Left lung (tissue), 10 donors: ENCODE measurements around the gene MACROD2. TPM values are rescaled to one million over a fixed set of nuclear protein-coding genes. Genes with fewer than 3 reads are reported as not detected.

Experiments used
- ATAC-seq: fragments of 200-7000 bp; cut with Tn5 transposase; one replicate; pipeline ENCODE4 v1.9.1; 2020; ENCODE audit warnings: moderate library complexity
- DNase-seq, 4 donors: peaks; one replicate each; pipeline ENCODE4 v3.0.0-alpha.2; 2013 to 2020
- H3K27ac ChIP-seq, 2 donors: fragments of 200-600 bp; sonication (generic) in 1 of 2; one replicate each; pipeline versions ENCODE4 v1.5.0 to v1.8.0; 2020 to 2021
- H3K27me3 ChIP-seq, 2 donors: fragments of 200-600 bp; sonication (generic) in 1 of 2; one replicate each; pipeline versions ENCODE4 v1.5.0 to v1.8.0; 2020 to 2021
- H3K36me3 ChIP-seq, 2 donors: fragments of 200-600 bp; sonication (generic) in 1 of 2; one replicate each; pipeline versions ENCODE4 v1.5.0 to v1.8.0; 2020 to 2021
- H3K4me1 ChIP-seq, 2 donors: fragments of 200-600 bp; one replicate each; pipeline ENCODE4 v1.8.0; 2021
- H3K4me3 ChIP-seq, 2 donors: fragments of 200-600 bp; sonication (generic) in 1 of 2; one replicate each; pipeline versions ENCODE4 v1.5.0 to v1.8.0; 2020 to 2021; ENCODE audit warnings: mild to moderate bottlenecking in 1 of 2
- H3K9me3 ChIP-seq, 2 donors: fragments of 200-600 bp; sonication (generic) in 1 of 2; one replicate each; pipeline versions ENCODE4 v1.5.0 to v1.8.0; 2020 to 2021
- CTCF ChIP-seq, 2 donors: fragments of 200-600 bp; sonication (generic) in 1 of 2; IDR thresholded peaks; one replicate each; pipeline versions ENCODE4 v1.5.0 to v1.8.0; 2021; ENCODE audit warnings: antibody characterized with exemption in 2 of 2
- intact Hi-C, 2 donors: fragments of 100-400 bp; cut with DNase I; formaldehyde crosslinking; loops; one replicate each; pipeline versions ENCODE4 v1.11.2 to v1.14.2; 2022
- polyA plus RNA-seq, 6 donors: library from polyadenylated mRNA; unstranded; fragments of 120-200 nt; gene quantifications; one replicate each; pipeline ENCODE4 v1.2.1, GENCODE V29; 2013; ENCODE audit not compliant: insufficient read length in 6 of 6
- total RNA-seq, 2 donors: library from RNA; stranded (reverse); fragmentation: NEBNext Ultra II Directional; extraction: Animal tissue kit (Norgen Biotek cat#: 25700); gene quantifications; one replicate each; pipeline ENCODE4 v1.2.1, GENCODE V29; 2021
- donor health status: DM: no; HTN: yes; CAD: no.
- donor health status: DM: no; HTN: no; CAD: no.

Gene MACROD2
- total and polyA plus RNA-seq, 8 donors = 6.1 to 23.6 (median 8.9) TPM

GRCh38 chr20:14845199-14846160 lies 850.2 kb downstream of the MACROD2 start:
- H3K36me3 ChIP-seq = no peaks in the 10 kb centered on the region
- no peaks in the 10 kb centered on the region for H3K27me3 ChIP-seq
- intact Hi-C loops = no loop called here
- no peak overlapping the region for H3K27ac ChIP-seq
- no peak overlapping the region for H3K4me3 ChIP-seq
- no peaks in the 10 kb centered on the region for H3K9me3 ChIP-seq
- DNase-seq (no peak), ATAC-seq (peak; percentile 76)
- peaks cover 0 to 9% of the 10 kb centered on the region in 2 donors for H3K4me1 ChIP-seq
- no peak for TF ChIP-seq CTCF (IDR thresholded peaks at IDR 0.05)

GRCh38 chr20:14848806-14849205 lies 853.5 kb downstream of the MACROD2 start:
- ATAC-seq (no peak), DNase-seq (no peak)
- no peak for TF ChIP-seq CTCF (IDR thresholded peaks at IDR 0.05)
- no peaks in the 10 kb centered on the region for H3K27me3 ChIP-seq
- no peaks in the 10 kb centered on the region for H3K9me3 ChIP-seq
- no peak overlapping the region for H3K27ac ChIP-seq
- no peak overlapping the region for H3K4me3 ChIP-seq
- H3K4me1 ChIP-seq = peaks cover 0 to 9% of the 10 kb centered on the region in 2 donors
- H3K36me3 ChIP-seq = no peaks in the 10 kb centered on the region
- intact Hi-C loops = no loop called here

GRCh38 chr20:14853079-14853478 lies 857.8 kb downstream of the MACROD2 start:
- Histone ChIP-seq H3K36me3 (no peaks in the 10 kb centered on the region), H3K9me3 (no peaks in the 10 kb centered on the region), H3K4me3 (no peak overlapping the region), H3K27me3 (no peaks in the 10 kb centered on the region), H3K4me1 (no peaks in the 10 kb centered on the region), H3K27ac (no peak overlapping the region)
- TF ChIP-seq CTCF (IDR thresholded peaks at IDR 0.05) = no peak
- intact Hi-C loops = no loop called here
- DNase-seq (no peak), ATAC-seq (no peak)

- no peak overlapping the region for H3K4me3 ChIP-seq
- intact Hi-C loops = no loop called here
- TF ChIP-seq CTCF (IDR thresholded peaks at IDR 0.05) = no peak
- H3K4me1 ChIP-seq = no peaks in the 10 kb centered on the region
- DNase-seq (no peak), ATAC-seq (no peak)
- no peak overlapping the region for H3K27ac ChIP-seq
- no peaks in the 10 kb centered on the region for H3K27me3 ChIP-seq
- H3K36me3 ChIP-seq = no peaks in the 10 kb centered on the region
- no peaks in the 10 kb centered on the region for H3K9me3 ChIP-seq
These were observed 859.9 kb downstream of the MACROD2 start for GRCh38 chr20:14855171-14855570.

- Histone ChIP-seq H3K36me3 (no peaks in the 10 kb centered on the region), H3K27me3 (no peaks in the 10 kb centered on the region), H3K4me1 (no peaks in the 10 kb centered on the region), H3K4me3 (no peak overlapping the region), H3K9me3 (no peaks in the 10 kb centered on the region), H3K27ac (no peak overlapping the region)
- DNase-seq (no peak), ATAC-seq (no peak)
- intact Hi-C loops = no loop called here
- TF ChIP-seq CTCF (IDR thresholded peaks at IDR 0.05) = no peak
These were observed 864.3 kb downstream of the MACROD2 start for GRCh38 chr20:14859627-14860026.
